Measurements from ENCODE around the gene CLCA4.

Gene CLCA4

DNA sequence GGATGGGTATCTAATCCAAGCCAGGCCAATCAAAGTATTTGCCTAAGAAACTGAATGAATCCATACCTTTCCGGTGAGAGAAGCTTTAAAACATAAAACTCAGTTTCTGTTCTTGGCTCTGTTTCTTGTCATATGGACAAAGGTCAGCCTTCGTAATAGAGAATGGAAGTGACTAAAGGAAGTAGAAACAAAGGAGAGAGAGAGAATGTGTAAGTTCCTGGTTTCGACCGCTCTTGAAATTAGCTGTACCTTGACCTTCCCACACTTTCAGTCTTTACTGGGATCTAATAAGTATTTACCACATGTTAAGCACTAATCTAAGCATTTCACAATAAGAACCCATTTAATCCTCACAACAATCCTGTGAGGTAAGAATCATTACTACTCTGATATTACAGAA, 19.6 kb upstream of the CLCA4 start:
- no peak for DNase-seq (ENCODE audit: low read depth)
- H3K4me3 ChIP-seq (ENCODE audit: low read length): no peak overlapping the region
- TF ChIP-seq, protein P1, sequence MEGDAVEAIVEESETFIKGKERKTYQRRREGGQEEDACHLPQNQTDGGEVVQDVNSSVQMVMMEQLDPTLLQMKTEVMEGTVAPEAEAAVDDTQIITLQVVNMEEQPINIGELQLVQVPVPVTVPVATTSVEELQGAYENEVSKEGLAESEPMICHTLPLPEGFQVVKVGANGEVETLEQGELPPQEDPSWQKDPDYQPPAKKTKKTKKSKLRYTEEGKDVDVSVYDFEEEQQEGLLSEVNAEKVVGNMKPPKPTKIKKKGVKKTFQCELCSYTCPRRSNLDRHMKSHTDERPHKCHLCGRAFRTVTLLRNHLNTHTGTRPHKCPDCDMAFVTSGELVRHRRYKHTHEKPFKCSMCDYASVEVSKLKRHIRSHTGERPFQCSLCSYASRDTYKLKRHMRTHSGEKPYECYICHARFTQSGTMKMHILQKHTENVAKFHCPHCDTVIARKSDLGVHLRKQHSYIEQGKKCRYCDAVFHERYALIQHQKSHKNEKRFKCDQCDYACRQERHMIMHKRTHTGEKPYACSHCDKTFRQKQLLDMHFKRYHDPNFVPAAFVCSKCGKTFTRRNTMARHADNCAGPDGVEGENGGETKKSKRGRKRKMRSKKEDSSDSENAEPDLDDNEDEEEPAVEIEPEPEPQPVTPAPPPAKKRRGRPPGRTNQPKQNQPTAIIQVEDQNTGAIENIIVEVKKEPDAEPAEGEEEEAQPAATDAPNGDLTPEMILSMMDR (conservative IDR thresholded peaks at IDR 0.05; ENCODE audit: low read length): no peak

DNA sequence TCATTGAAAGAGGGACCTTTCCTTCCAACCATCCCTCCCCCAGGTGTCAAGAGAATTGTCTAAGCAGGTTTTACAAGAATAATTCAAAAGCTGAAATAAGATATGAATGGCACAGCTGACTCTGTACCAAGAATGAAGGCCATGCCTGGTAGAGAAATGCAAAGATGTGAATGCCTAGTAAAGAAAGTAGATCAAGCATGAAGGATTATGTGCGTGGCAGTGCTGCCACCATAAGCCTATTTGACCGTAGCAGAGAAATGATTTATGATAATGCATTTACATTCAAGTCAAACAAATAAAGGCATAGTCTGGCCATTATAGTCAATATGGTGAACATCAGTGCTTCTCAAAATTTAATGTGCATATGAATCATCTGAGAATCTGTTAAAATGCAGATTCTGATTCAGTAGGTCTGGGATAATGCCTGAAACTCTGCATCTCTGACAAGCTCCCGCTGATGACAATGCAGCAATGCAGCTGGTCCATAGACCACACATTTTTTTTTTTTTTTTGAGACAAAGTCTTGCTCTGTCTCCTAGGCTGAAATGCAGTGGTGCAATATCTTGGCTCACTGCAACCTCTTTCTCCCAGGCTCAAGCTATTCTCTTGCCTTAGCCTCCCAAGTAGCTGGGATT, 16.6 kb upstream of the CLCA4 start:
- DNase-seq (ENCODE audit: low read depth): no peak
- TF ChIP-seq, protein P1 (conservative IDR thresholded peaks at IDR 0.05; ENCODE audit: low read length): no peak
- no peak overlapping the region for H3K4me3 ChIP-seq (ENCODE audit: low read length)

DNA sequence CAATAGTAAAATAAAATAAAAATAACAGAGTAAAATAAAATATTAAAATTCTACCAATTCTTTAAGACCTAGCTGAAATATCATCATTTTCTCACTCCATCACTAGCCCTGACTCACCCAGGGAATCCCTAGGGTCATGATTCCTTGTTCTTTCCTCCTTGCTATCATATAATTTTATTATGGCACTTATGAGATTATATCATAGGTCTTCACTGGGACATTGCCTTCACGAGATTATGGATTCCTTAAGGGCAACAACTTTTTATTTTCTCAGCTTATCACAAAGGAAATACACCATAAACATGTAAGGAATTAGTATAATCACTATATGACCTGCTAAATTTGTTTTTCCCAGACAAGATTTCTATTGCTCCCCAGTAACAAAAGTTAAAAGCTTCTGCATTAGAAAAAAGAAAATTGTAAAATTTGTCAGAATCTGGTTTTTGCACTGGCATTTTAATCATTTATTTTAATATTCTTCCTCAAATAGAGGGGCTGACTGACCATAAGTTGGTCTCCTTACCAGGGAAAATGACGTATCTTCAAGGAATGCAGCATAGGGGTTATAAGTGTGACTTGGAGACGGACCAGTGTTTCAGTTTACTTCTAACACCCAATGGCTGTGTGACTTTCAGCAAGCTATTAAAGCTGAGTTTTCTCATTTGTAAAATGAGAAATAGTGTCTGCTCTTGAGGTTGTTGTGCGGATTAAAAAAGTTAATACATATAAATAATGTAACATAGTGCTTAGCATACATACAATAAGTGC, 8.8 kb upstream of the CLCA4 start:
- H3K4me3 ChIP-seq (ENCODE audit: low read length): no peak overlapping the region
- TF ChIP-seq, protein P1 (conservative IDR thresholded peaks at IDR 0.05; ENCODE audit: low read length): no peak
- DNase-seq (ENCODE audit: low read depth): no peak

DNA sequence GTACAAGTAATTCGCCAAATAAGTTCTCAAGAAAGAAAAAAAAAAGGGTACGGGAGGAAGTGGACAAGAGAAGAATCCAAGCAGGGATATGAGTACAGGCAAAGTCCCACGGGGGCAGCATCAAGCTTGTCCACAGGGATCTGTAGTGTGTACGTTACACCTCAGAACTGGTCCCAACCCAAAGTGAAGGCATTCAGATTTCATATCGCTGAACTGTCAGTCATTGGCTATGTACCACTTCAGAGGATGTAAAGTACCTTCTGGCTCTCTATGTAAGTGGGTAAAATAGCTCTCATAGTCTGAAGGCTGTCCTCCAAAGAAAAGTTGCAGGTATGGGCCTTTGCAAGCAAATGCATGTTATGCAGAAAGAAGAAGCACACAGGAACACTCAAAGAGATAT, 8.1 kb upstream of the CLCA4 start:
- TF ChIP-seq, protein P1 (conservative IDR thresholded peaks at IDR 0.05; ENCODE audit: low read length): no peak
- no peak overlapping the region for H3K4me3 ChIP-seq (ENCODE audit: low read length)
- DNase-seq (ENCODE audit: low read depth): no peak

DNA sequence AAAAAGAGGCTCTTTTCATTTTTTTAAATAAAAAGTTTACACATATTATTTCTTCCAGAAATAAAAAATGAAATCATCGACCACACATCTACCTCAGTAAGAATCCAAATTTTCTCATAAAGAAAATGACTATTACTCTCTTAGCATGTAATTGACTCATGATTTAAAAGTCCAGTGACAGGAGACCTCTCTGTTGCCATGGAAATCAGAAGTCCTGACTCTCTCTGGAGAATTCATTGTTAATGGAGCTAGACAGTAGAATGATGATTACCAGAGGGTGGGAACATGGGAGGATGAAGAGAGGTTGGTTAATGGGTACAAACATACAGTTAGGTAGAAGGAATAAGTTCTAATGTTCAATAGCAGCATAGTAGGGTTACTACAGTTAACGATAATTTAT, 5.0 kb upstream of the CLCA4 start:
- no peak for DNase-seq (ENCODE audit: low read depth)
- no peak overlapping the region for H3K4me3 ChIP-seq (ENCODE audit: low read length)
- TF ChIP-seq, protein P1 (conservative IDR thresholded peaks at IDR 0.05; ENCODE audit: low read length): no peak

DNA sequence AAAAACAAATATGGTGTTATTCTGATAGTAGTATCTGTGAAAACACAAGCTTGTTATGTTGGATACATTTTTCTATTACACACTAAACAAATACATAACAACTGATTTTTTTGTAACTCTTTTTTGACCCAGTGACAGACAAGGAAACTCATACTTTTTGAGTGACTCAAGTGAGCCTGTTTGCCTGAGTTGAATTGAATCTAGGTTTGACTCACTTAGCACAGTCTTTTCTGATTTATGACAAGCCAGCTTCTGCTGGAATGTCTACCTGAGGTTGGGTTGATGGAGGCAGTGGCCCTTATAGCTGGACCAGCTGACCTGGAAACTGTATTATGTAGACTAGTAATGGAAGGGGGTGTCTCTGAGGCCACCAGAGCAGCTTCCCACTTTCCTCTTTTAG, 4.2 kb upstream of the CLCA4 start:
- TF ChIP-seq, protein P1 (conservative IDR thresholded peaks at IDR 0.05; ENCODE audit: low read length): no peak
- no peak overlapping the region for H3K4me3 ChIP-seq (ENCODE audit: low read length)
- no peak for DNase-seq (ENCODE audit: low read depth)

DNA sequence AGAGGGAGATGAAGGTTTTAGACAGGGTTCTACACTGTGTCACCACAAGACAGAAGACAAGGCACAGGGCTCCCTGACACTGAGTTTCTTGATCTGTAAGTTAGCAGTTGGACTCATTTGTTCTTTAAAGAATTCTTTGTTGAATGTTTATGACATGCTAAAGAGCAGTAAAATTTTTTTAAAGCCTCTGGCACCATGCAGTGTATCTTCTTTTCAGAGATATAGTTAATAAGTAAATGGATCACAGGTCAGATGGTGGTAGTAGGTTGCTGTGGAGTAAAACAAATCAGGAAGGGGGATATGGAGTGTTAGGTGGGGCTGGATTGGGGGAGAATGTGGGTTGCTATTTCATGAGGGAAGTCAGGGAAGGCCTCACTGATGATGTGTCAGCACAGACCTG, 2.0 kb downstream of the CLCA4 start:
- DNase-seq (ENCODE audit: low read depth): no peak
- H3K4me3 ChIP-seq (ENCODE audit: low read length): no peak overlapping the region
- TF ChIP-seq, protein P1 (conservative IDR thresholded peaks at IDR 0.05; ENCODE audit: low read length): no peak

Measured in AG10803 (cell line).